AG09319 (cell line): ENCODE measurements around the gene KIF3C.

Experiments used
- DNase-seq: peaks from one replicate; pipeline ENCODE4 v3.0.0-alpha.2; 2010; ENCODE audit warnings: low read depth; ENCODE audit errors: extremely low read depth
- TF ChIP-seq, protein P1 (sequence below): IDR thresholded peaks from 2 replicates; pipeline ENCODE4 v1.5.1; 2011; ENCODE audit warnings: low read depth, mild to moderate bottlenecking, inconsistent platforms, low read length, moderate library complexity

Gene KIF3C

GRCh38 chr2:25894135-25894830, 88.0 kb downstream of the KIF3C start:
- DNase-seq = no peak
- TF ChIP-seq, protein P1, sequence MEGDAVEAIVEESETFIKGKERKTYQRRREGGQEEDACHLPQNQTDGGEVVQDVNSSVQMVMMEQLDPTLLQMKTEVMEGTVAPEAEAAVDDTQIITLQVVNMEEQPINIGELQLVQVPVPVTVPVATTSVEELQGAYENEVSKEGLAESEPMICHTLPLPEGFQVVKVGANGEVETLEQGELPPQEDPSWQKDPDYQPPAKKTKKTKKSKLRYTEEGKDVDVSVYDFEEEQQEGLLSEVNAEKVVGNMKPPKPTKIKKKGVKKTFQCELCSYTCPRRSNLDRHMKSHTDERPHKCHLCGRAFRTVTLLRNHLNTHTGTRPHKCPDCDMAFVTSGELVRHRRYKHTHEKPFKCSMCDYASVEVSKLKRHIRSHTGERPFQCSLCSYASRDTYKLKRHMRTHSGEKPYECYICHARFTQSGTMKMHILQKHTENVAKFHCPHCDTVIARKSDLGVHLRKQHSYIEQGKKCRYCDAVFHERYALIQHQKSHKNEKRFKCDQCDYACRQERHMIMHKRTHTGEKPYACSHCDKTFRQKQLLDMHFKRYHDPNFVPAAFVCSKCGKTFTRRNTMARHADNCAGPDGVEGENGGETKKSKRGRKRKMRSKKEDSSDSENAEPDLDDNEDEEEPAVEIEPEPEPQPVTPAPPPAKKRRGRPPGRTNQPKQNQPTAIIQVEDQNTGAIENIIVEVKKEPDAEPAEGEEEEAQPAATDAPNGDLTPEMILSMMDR = no peak

GRCh38 chr2:25891672-25892071, 90.6 kb downstream of the KIF3C start:
- no peak for DNase-seq
- TF ChIP-seq, protein P1 = no peak

DNA sequence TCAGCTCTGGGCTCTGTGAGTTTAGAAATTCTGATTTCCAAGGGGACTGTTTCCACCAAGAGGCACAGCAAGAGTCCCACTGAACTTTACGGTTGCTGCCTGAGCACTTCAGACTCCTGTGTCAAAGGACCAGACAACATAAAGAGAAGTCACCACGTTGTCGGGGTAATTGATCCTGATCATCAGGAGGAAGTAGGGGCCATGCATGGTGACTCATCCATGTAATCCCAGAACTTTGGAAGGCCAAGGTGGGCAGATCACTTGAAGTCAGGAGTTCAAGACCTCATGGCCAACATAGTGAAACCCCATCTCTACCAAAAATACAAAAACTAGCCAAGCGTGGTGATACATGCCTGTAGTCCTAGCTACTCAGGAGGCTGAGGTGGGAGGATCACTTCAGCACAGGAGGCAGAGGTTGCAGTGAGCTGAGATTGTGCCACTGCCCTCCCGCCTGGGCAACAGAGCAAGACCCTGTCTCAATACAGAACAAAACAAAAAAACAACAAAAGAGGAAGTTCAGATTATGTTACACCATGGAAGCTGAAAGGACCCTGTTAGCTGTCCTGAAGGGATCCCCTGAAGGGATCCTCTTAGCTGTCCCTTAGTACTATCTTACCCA, 94.6 kb downstream of the KIF3C start:
- no peak for DNase-seq
- TF ChIP-seq, protein P1 = no peak

DNA sequence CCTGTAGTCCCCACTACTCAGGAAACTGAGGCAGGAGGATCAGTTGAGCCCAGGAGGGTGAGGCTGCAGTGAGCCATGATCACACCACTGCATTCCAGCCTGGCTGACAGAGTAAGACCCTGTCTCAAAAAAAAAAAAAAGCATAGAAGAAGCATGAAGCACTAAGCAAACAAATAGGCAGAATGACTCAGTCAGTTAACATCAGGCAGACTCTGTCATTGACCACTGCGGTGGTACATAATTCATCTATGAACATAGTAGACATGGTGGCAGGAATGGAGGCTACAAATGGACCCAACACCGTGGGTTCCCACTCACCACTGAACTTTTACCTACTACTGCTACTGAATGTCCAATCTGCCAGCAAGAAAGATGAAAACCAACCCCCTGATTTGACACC, 96.4 kb downstream of the KIF3C start:
- no peak for DNase-seq
- TF ChIP-seq, protein P1 = no peak

DNA sequence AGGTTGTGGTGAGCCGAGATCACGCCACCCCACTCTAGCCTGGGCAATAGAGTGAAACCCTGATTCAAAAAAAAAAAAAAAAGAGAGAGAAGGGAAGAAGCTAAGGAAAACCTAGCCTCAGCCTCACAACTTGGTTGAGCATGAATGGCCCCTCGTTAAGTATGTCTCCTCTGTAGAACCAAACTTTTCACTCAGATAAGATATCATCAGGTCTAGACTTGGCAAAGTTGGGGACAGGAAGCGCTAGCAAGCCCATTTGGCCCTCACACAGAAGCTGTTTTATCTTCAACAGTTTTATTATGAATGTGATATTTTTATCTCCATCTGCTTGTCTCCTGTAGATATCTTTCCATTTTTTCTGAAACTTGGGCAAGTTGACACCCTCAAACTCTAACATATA, 100.5 kb downstream of the KIF3C start:
- DNase-seq = no peak
- TF ChIP-seq, protein P1 = no peak

GRCh38 chr2:25879133-25879730, 103.1 kb downstream of the KIF3C start:
- no peak for DNase-seq
- TF ChIP-seq, protein P1 = no peak

DNA sequence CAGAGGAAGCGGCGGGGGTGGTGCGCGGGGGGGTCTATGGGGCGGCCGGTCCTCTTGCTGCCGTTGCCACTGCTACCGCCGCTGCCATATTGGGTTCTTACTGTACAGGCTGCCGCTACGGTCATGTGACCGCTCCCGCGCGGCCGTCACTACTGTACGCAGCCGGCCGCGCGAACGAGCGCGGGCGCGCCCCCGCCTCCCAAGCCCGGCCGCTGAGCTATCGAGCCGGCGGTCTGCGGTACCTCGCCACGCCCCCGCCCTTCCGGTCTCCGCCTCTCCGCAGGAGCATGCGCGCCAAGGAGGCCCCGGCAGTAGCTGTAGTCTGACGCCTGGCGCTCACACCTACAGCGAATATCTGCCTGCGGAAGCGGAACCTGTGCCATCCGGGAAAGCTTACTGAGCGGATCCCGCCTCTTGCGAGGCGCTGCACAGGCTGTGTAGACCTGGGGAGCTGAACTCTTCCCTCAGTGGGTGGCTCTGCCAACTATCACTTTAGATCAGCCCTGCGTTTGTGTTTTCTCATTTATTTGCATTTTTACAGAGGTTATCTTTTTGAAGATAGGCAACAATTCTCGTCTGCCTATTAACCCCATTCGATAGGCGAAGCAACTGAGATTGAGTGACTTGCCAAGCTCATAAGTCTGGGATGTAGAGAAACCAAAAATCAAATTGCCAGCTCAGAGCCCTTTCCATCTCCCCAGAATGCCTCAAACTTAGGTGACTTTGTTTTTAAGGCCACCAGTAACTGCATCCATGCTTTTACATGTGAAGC, 103.8 kb downstream of the KIF3C start, which contains the start of gene ASXL2:
Gene ASXL2 (minus strand): TSS at position 127 of the 772 bp plus-strand sequence. CDS start 265 bp downstream, outside the sequence.
- TF ChIP-seq, protein P1 = no peak; the same call in 1 of the 2 replicates
- DNase-seq = peak; percentile 91
